HG03135 (cell line): ENCODE data around the gene BCAT1.
"Not testable (repeated sequence)": the region's sequence is repeated elsewhere in the genome, so short reads cannot be mapped to it uniquely, and the experiment has no call there.

Source experiments
- ATAC-seq: cut with Tn5 transposase; IDR thresholded peaks from one replicate; pipeline ENCODE4 v1.9.1; 2021; ENCODE audit warnings: mild to moderate bottlenecking, moderate library complexity; ENCODE audit not compliant: unreplicated experiment

The BCAT1 gene

DNA sequence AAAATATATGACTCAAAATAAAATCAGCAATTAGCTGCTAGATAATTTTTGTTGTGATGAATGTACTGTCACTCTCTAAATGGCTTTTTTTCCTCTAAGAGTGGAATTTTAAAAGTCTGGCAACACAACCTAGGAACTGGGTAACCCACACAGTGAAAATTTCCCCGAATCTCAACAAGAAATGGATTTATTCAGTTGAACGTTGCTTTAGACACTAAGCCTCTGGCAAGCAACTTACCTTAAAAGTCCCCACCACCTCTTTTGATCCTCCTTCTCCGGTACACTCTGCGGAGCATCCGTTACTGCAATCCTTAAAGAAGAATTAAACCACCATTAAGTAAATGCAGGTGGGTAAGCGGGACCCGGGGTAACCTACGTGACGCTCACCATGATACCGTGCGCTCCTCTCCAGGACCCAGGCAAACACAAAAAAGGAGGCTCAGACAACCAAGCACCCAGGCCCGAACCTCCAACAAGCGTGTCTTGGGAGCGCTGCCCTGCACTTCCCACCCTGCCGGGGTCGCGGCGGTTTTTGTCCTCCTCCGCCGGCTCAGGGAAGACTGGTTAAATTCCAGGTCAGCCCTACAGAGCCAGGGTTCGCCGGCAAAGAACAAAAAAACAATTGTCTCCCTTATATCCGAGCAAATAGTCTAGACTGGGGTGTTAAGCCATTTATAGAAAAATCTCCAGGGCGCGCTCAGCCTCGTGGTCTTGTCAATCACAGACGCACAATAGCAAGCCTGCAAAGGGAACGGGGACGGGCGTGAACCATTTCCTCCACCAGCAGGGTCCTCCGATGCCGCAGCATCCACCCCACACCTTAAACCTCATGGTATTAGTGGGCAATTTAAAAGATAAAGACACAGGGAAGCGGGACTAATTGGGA, 47.1 kb downstream of the BCAT1 start:
- no peak for ATAC-seq

DNA sequence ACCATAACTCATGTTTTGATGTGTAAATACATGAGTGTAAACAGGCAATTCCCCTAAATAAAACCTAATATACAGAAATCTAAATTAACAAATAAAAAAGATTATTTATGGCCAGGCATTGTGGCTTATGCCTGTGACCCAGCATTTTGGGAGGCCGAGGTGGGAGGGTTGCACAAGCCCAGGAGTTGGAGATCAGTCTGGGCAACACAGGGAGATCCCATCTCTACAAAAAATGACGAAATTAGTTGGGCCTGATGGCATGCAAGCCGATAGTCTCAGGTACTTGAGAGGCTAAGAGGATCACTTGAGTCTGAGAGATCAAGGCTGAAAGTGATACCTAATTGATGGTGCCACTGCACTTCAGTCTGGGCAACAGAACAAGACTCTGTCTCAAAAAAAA, 48.7 kb downstream of the BCAT1 start:
- no peak for ATAC-seq

GRCh38 chr12:24899503-24900075, 49.3 kb downstream of the BCAT1 start:
- no peak for ATAC-seq

DNA sequence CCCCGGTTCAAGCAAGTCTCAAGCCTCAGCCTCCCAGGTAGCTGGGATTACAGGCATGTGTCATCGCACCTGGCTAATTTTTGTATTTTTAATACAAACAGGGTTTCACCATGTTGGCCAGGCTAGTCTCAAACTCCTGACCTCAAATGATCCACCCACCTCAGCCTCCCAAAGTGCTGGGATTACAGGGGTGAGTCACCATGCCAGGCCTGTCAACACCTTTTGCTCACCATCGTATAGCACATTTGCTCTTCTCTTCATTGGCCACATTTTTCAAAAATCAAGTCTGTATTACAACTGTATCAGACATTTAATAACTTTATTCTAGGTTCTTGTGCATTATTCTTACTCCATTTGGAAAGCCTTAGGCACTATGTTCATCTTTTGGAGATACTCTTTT, 50.3 kb downstream of the BCAT1 start:
- ATAC-seq: no peak

DNA sequence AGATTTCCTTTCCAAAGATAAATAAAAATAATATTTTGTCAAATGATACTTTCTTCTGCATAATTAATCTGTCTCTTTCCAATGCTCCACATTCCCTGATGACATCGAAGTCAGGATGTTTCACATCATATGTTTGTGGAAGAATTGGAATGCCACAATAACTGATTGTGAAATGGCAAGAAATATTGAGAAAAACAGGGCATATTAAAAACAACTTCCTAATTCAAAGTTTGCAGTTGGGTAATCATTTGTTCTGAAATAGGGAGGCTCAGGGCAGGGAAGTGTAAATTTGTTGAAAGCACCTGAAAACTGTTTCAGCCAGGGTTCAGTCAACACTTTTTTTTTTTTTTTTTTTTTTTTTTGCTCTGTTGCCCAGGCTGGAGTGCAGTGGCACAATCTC, 50.7 kb downstream of the BCAT1 start:
- ATAC-seq: no peak

DNA sequence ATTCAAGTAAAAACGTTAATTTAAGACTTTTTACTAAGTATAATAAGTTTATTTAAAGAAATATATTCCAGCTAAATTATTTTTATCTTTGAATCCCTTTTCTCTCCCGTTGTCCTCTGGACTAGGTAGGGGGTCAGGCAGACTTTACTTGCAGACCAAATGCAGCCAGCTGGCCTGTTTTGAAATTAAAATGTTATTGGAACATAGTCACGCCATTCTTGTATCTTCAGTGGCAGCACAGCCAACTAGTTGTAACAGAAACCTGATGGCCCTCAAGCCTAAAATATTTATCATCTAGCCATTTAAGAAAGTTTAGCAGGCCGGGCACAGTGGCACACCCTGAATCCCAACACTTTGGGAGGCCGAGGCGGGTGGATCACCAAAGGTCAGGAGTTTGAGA, 52.7 kb downstream of the BCAT1 start:
- ATAC-seq: no peak

DNA sequence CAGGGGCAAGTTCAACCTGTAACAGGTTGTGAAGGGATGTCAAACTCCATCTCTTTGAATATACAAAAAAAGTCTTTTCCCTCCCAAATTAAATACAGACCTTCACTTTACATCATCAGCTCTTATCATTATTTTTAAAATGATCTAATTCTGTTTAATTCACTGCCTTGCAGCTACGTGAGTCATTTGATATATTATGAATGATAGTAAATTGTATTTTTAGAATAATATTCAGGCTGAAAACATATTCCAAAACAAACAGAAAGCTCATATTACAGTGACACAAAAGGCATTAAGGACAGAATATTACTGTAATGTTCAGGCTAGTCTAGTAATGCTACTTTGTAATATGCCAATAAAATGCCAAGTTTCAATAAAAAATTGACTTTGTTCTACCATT, 53.3 kb downstream of the BCAT1 start:
- no peak for ATAC-seq

DNA sequence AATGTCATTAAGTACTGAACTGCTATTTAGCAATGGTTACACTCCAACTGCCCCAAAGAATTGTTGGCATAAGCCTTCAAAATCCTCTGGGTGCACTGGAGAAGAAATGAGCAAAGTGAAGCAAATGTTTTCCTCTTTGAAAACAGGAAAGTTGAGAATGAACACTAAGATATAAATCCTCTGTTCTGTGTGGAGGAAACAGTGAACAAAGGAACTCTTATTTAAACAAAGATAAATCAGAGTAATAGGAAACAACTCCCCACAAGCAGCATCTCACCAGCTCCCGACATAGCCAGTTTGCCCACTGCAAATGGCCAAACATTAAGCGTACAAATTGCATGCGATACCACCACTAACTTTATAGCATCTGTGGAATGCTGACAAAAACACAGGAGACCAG, 54.0 kb downstream of the BCAT1 start:
- no peak for ATAC-seq

DNA sequence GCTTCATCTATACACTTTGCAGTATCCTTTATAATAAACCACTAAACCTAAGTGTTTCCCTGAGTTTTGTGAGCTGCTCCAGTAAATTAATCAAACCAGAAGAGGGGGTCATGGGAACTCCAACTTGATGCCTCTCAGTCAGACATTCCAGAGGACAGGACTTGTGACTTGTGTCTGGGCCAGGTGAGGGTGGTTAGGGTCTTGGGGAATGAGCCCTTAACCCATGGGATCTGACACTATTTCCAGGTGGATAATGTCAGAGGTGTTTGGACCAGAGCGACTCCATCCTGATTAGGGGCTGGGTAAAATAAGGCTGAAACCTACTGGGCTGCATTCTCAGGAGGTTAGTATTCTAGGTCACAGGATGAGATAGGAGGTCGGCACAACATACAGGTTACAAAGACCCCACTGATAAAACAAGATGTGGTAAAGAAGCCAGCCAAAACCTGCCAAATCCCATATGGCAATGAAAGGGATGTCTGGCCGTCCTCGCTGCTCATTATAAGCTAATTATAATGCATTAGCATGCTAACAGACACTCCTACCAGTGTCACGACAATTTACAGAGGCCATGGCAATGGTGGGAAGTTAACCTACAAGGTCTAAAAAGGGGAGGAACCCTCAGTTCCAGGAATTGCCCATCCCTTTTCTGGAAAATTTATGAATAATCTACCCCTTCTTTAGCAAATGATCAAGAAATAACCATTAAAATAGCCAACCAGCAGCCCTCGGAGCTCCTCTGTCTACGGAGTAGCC, 58.7 kb downstream of the BCAT1 start:
- no peak for ATAC-seq

DNA sequence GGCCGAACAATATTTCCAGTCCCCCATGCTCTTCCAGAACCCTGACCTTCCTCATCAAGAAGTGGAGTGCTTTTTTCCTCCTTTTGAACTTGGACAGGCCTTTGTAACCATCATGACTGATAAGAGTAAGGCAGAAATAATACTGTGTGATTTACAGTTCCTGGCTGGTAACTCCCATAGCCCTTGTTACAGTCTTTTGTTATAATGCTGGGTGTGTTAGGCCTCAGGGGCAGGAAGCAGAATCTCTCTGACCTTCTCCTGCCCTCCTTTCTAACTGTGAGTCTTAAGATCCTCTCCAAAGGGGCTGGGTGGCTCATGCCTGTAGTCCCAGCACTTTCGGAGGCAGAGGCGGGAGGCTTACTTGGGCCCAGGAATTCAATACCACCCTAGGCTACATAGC, 59.5 kb downstream of the BCAT1 start:
- ATAC-seq: no peak

- no peak for ATAC-seq
Observed at GRCh38 chr12:24888813-24889212, 60.1 kb downstream of the BCAT1 start.

GRCh38 chr12:24884911-24885310, 64.0 kb downstream of the BCAT1 start:
- ATAC-seq: no peak

DNA sequence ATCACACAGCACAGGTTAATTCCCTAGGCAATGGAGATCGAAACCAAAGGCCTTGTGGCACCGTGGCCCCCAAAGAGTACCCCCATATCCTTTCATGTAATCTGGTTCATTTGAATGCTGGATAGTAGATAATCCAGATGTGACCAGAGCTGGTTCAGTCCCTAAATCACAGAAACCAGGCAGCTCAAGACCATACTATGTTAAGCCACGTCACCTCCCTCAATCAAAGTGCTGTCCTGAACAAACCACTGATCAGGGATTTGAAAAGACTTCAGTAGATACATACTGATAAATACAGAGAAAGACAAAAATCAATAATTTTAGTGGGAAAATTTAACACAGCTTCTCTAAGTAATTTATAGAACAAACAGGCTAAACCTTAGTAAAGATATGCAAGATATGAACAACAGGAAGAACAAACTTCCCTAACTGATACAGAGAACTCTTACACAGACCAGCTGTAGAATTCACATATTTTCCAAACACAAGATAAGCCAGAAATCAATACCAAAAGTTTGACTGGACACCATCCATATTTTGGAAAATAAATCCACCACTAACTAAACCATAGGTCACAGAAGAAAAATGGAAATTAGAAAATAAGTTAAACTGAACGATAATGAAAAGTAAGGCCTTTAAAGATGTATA, 67.1 kb downstream of the BCAT1 start:
- ATAC-seq: no peak

DNA sequence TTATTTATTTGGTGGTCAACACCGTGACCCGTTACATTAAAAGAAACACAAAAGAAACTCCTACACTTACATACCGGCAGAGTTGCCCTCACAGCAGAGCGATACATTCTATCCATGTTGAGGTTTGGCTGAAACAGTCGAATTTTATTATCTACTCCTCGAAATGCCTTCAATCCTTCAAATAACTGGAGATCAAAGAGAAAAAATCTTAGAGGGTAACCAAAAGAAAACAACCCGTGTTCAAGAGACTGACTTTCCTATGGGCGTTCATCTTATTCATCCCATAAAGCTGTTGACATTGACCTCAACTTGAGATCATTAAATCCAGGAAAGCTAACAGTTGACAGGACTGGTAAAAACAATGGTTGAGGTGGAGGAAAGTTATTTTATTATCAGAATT, 67.7 kb downstream of the BCAT1 start:
- no peak for ATAC-seq

- no peak for ATAC-seq
Observed at GRCh38 chr12:24880732-24881131, 68.2 kb downstream of the BCAT1 start.

DNA sequence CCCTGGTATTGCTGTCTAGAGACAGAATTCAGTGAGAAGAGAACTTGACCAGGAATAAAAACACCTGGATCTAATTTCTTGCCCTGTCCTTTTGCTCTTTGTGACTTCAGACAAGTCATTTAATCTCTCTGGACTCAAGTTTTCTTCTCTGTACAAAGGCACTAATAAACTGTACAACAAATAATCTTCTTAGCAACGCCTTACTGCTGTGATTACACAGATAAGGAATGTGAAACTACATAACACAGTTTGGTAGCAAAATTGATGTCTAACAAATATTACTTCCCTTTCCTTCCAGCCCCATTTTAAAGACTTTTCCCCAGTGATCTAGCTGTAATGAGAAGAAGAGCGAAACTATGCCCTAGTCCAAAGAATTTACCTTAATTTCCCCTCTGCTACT, 69.3 kb downstream of the BCAT1 start:
- no peak for ATAC-seq

- no peak for ATAC-seq
Observed at GRCh38 chr12:24875014-24875413, 73.9 kb downstream of the BCAT1 start.

GRCh38 chr12:24872211-24872610, 76.7 kb downstream of the BCAT1 start:
- no peak for ATAC-seq

DNA sequence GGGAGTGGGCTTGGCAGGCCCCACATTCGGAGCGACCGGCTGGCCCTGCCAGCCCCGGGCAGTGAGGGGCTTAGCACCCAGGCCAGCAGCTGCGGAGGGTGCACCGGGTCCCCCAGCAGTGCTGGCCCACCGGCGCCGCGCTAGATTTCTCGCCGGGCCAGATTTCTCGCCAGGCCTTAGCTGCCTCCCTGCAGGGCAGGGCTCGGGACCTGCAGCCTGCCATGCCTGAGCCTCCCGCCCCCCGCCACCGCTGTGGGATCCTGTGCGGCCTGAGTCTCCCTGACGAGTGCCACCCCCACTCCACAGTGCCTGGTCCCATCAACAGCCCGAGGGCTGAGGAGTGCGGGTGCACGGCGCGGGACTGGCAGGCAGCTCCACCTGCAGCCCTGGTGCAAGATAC, 82.8 kb downstream of the BCAT1 start:
- not testable (repeated sequence) for ATAC-seq

GRCh38 chr12:24864796-24865125, 84.1 kb downstream of the BCAT1 start:
- ATAC-seq: no peak

DNA sequence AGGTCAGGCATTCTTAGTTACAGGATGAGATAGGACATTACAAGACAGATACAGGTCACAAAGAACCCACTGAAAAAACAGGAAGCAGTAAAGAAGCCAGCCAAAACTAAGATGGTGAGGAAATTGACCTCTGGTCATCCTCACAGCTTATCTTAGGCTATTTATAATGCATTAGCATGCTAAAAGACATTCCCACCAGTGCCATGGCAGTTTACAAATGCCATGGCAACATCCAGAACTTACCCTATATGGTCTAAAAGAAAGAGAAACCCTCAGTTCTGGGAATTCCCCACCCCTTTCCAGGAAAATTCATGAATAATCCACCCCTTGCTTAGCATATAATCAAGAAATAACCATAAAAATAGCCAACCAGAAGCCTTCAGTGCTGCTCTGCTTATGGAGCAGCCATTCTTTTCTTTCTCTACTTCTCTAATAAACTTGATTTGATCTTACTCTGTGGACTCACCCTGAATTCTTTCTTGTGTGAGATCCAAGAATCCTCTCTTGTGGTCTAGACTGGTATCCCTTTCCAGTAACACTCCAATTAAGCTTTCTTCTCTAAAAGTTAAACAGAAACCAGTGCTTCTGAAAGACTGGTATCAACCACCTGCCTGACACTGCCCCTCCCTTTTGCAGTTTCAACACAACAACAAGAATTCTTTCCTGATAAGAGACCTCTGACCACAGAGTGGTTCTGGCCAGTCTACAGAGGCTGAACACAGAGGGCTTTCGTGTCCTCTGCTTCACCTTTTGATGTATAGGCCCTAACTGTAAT, 86.9 kb downstream of the BCAT1 start:
- ATAC-seq: no peak
